CD4-positive, alpha-beta T cell treated with Interferon gamma for 1 hour (primary cell): ENCODE measurements around the gene KBTBD13.
"Not testable (repeated sequence)": the region's sequence is repeated elsewhere in the genome, so short reads cannot be mapped to it uniquely, and the experiment has no call there.

Source experiments
- DNase-seq: peaks from one replicate; pipeline ENCODE4 v3.0.0-alpha.2; 2020

KBTBD13 gene

GRCh38 chr15:65071381-65071811 lies 5.2 kb upstream of the KBTBD13 start:
- DNase-seq = no peak

DNA sequence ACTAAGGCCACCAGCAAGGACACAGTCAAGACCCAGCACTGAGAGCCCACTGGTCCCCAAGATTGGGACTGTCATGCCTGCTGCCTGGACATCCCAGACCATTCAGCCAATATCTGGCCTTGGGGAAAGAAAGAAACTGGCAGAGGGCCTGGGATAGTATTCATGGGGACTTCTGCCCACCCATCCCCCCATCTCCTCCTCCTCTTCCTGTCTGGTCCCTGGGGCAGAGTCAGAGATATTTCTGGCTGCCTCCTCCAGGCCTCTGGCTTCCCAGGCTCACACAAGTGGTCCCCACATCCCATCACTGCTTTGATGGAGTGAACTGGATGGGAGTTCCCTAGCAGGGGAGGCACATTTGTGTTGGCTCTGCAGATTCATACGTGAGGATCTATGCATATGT lies 4.5 kb upstream of the KBTBD13 start:
- DNase-seq = no peak

- DNase-seq = no peak
Measured at GRCh38 chr15:65072617-65073016, 3.9 kb upstream of the KBTBD13 start.

- DNase-seq = not testable (repeated sequence)
Measured at GRCh38 chr15:65074946-65075345, 1.6 kb upstream of the KBTBD13 start.

DNA sequence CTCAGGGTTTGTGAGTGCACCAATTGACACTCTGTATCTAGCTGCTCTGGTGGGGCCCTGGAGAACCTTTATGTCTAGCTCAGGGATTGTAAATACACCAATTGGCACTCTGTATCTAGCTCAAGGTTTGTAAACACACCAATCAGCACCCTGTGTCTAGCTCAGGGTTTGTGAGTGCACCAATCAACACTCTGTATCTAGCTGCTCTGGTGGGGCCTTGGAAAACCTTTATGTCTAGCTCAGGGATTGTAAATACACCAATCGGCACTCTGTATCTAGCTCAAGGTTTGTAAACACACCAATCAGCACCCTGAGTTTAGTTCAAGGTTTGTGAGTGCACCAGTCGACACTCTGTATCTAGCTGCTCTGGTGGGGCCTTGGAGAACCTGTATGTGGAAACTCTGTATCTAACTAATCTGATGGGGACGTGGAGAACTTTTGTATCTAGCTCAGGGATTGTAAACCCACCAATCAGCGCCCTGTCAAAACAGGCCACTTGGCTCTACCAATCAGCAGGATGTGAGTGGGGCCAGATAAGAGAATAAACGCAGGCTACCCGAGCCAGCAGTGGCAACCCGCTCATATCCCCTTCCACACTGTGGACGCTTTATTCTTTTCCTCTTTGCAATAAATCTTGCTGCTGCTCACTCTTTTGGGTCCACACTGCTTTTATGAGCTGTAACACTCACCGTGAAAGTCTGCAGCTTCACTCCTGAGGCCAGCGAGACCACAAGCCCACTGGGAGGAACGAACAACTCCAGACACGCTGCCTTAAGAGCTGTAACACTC lies 745 bp upstream of the KBTBD13 start:
- DNase-seq = not testable (repeated sequence)

DNA sequence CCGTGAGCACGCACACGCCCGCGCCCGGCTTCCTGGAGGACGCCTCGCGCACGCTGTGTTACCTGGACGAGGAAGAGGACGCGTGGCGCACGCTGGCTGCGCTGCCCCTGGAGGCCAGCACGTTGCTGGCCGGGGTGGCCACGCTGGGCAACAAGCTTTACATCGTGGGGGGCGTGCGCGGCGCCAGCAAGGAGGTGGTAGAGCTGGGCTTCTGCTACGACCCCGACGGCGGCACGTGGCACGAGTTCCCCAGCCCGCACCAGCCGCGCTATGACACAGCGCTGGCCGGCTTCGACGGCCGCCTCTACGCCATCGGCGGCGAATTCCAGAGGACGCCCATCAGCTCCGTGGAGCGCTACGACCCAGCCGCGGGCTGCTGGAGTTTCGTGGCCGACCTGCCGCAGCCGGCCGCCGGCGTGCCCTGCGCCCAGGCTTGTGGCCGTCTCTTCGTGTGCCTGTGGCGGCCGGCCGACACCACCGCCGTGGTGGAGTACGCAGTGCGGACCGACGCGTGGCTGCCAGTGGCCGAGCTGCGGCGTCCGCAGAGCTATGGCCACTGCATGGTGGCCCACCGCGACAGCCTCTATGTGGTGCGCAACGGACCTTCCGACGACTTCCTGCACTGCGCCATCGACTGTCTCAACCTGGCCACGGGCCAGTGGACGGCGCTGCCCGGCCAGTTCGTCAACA lies 890 bp downstream of the KBTBD13 start:
- DNase-seq = no peak

DNA sequence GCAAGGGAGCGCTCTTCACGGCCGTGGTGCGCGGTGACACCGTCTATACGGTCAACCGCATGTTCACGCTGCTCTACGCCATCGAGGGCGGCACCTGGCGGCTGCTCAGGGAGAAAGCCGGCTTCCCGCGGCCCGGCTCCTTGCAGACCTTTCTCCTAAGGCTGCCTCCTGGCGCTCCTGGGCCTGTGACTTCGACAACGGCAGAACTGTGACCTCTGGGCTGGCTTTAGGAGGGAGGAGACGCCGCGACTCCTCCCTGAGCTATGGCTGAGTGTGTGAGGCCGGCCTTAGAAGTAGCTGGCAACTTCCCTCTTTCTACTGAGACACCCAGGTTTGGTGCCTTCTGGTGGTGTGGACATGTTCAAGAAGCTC lies 1.4 kb downstream of the KBTBD13 start:
- DNase-seq = peak; percentile 15

GRCh38 chr15:65079580-65079979 lies 3.0 kb downstream of the KBTBD13 start:
- no peak for DNase-seq

GRCh38 chr15:65081270-65081669 lies 4.7 kb downstream of the KBTBD13 start:
- DNase-seq = no peak

DNA sequence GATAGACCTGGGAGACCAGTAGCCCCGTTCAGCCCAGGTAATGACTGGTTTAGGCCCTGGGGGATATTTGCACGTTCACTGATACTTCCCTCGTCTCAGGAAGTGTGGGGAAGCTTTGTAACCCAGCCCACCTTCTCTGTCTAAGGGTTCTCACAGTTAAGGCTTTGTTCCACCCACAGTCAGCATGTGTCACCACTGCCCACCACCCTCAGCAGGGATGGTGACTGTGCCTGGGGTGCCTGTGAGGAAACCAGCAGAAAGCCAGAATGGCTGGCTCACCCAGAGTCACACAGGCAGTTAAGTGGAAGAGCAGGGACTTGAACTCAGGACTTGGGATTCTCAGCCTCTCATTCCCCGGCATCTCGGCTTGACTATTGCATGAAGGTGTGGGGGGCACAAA lies 5.2 kb downstream of the KBTBD13 start:
- DNase-seq = no peak

- DNase-seq = no peak
Measured at GRCh38 chr15:65082303-65082953, 5.9 kb downstream of the KBTBD13 start.

GRCh38 chr15:65083262-65083701 lies 6.7 kb downstream of the KBTBD13 start:
- DNase-seq = no peak

- no peak for DNase-seq
Measured at GRCh38 chr15:65084500-65085206, 8.1 kb downstream of the KBTBD13 start.

GRCh38 chr15:65085207-65085753 lies 8.7 kb downstream of the KBTBD13 start:
- DNase-seq = no peak

DNA sequence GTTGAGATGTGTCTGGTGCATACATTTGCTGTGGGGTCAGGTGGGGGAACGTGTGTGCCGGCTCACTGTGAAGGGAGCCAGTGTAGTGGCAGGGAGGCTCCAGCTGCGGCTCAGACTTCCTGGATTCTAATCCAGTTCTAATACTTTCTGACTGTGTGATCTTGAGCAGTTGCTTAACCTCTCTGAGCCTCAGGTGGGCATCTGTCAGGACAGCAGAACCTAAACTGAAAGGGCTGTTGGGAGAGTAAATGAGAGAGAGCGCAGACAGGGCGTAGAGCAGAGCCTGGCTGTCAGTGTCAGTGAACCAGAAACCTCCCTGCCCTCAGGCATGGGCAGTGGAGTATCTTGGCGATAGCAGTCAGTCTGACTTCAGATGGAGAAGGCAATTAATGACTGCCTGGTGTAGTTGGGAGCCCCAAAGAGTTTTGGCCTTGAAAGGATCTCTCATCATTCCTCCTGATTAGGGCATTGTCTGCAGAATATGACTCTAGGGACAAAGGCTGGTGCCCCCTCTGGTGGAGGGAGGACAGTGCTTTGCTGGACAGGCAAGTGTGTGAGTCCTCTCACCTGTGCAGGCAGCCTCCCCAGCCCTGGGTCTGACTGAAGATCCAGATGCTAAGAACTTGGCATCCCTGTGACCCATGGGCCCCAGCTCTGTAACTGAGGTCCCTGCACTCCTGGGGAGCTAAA lies 9.6 kb downstream of the KBTBD13 start:
- DNase-seq = no peak

DNA sequence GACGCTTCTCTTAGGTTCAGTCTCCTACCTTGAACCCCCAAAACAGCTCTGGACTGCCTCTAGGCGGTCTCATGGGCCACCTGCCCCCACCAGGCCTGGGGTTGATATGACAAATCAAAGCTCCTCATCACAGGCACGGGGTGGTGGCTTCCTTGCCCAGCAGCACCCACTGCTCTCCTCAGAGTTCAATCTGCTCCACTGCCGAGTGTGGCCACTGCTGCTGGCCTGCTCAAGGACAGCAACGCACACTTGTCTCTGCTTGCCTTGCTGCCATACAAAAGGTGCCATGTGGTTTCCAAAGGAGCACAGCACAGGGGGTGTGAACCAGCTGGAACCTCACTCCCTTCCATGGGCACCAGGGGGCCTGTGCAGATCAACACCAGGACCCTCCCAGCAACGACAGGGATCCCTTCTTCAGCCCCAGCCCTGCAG lies 10.2 kb downstream of the KBTBD13 start:
- no peak for DNase-seq

DNA sequence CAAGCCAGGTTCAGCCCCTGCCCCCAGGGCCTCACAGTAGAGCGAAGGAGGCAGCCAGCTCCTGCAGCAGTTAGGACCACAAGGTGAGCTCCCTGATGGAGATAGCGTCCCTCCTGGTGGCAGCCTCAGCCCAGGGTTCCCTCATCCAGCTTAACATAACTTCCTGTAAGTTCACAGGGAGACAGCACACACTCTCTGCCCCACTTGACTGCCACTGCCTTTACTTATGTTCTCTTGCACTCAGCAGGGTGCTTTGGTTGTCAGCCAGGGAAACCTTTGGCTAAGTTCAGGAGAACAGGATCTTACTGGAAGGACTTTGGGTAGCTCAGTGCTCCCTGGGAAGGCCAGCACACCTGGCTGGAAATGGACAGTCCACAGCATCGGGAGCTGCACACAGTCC lies 10.9 kb downstream of the KBTBD13 start:
- no peak for DNase-seq

GRCh38 chr15:65087873-65088642 lies 11.5 kb downstream of the KBTBD13 start:
- no peak for DNase-seq

DNA sequence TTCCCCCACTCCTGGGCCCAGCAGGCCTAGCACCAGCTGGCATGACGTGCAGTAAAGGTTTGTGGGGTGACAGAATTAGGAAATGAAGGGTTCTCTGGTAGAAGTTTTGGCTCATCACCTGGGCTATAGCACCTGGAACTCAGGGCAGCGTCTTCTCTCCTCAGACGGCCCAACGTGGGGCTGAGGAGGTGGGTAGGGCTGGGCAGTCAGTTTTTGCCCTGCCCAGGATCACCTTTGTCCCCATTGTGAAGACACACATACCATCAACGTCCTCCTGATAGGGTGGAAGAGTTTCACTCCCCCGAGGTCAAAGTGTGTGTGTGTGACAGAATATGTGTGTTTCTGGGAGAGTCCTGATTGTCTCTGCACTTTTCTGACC lies 12.1 kb downstream of the KBTBD13 start:
- DNase-seq = no peak

DNA sequence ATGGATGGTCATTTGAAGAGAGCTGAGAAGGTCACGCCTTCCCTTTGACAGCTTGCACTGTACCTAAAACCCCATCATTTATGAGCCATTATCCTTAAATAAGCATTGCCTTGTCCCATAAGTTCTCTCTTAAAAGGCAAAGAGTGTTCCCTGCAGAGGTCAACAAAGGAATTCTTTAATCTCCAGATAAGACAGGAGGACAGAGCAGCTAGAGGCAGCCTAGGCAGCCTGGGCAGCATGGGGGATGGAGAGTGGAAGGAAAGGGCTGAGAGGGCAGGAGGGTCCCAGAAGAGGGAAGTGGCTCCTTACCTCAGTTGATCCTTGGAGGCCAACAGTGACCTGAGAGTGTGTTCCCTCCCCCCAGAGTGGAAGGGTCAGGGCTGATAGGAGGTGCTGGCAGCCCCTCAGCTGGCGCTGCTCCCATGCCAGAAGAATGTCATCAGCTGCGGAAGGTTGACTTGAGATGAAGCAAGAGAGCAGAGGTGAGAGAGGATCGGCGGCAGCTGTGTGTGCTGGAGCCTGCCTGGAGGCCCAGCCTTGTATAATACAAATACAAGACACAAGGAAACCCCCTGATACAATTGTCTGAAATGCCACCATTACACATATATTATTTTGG lies 12.8 kb downstream of the KBTBD13 start:
- DNase-seq = no peak
